Tibial artery (tissue), 4 donors: ENCODE measurements around the gene TMEM141.

ENCODE experiments used
- DNase-seq, 2 donors: peaks; one replicate each; pipeline ENCODE4 v3.0.0-alpha.2; 2019
- H3K27ac ChIP-seq, 2 donors: fragments of 200-600 bp; sonication (generic) in 1 of 2; 1 replicate in 1 of 2; 2 replicates in 1 of 2; pipeline ENCODE4 v1.5.1; 2018 to 2019; ENCODE audit warnings: mild to moderate bottlenecking in 1 of 2
- H3K27me3 ChIP-seq, 2 donors: fragments of 200-600 bp; sonication (generic) in 1 of 2; one replicate each; pipeline versions ENCODE4 v1.5.1 to v1.6.0; 2016 to 2019
- H3K36me3 ChIP-seq, 3 donors: fragments of 200-600 bp; sonication (generic) in 2 of 3; one replicate each; pipeline ENCODE4 v1.5.1; 2016 to 2019; ENCODE audit warnings: mild to moderate bottlenecking in 2 of 3
- H3K4me1 ChIP-seq, 4 donors: fragments of 200-600 bp; sonication (generic) in 2 of 4; 1 replicate in 3 of 4; 2 replicates in 1 of 4; pipeline ENCODE4 v1.5.1; 2016 to 2019
- H3K4me3 ChIP-seq, 2 donors: fragments of 200-600 bp; sonication (generic) in 1 of 2; 1 replicate in 1 of 2; 2 replicates in 1 of 2; pipeline ENCODE4 v1.5.1; 2018 to 2019; ENCODE audit warnings: mild to moderate bottlenecking in 2 of 2
- H3K9me3 ChIP-seq, 3 donors: fragments of 200-600 bp; sonication (generic) in 1 of 3; one replicate each; pipeline ENCODE4 v1.5.1; 2016 to 2019
- intact Hi-C: fragments of 100-400 bp; cut with DNase I; formaldehyde crosslinking; loops from one replicate; pipeline ENCODE4 v1.15.0; 2023; ENCODE audit warnings: low total_unique reads
- TF ChIP-seq, protein P1 (sequence below), 2 experiments: fragments of 200-600 bp in 1 of 2; fragments of 450-650 bp in 1 of 2; IDR thresholded peaks; one replicate each; pipeline ENCODE4 v1.5.1; 2017 to 2019; ENCODE audit warnings: antibody characterized with exemption in 2 of 2, mild to moderate bottlenecking in 1 of 2, moderate library complexity in 1 of 2

Gene TMEM141

DNA sequence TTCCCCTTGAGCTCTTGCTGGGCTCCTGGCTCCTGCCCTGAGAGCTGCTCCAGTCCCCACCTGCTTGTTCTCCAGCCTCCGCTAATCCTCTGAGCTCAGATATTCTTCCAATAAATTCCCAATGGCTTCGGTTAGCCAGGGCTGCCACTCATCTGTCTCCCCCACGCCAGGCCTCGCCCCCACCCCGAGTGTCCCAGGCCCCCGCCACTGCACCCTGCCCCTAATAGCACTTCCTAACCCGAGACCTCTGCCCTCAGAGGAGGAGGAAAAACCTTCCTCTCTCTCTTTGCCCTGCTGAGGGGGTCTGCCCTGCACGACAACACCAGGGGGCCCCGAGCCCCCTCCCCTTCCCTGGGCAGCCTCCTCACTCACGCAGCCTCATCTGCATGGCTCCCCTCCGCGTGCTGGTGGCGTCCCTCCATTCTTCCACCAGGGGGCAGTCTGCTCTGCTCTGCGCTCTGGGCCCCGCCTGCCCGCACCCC lies 21.4 kb upstream of the TMEM141 start:
- H3K36me3 ChIP-seq, result no peaks in the 10 kb centered on the region
- H3K9me3 ChIP-seq, result peaks cover 0 to 10% (median 0%) of the 10 kb centered on the region in 3 donors
- H3K4me1 ChIP-seq, result peaks cover 0 to 4% (median 0%) of the 10 kb centered on the region in 4 donors
- H3K4me3 ChIP-seq, result no peak overlapping the region
- intact Hi-C loops, result no loop called here
- TF ChIP-seq, protein P1, sequence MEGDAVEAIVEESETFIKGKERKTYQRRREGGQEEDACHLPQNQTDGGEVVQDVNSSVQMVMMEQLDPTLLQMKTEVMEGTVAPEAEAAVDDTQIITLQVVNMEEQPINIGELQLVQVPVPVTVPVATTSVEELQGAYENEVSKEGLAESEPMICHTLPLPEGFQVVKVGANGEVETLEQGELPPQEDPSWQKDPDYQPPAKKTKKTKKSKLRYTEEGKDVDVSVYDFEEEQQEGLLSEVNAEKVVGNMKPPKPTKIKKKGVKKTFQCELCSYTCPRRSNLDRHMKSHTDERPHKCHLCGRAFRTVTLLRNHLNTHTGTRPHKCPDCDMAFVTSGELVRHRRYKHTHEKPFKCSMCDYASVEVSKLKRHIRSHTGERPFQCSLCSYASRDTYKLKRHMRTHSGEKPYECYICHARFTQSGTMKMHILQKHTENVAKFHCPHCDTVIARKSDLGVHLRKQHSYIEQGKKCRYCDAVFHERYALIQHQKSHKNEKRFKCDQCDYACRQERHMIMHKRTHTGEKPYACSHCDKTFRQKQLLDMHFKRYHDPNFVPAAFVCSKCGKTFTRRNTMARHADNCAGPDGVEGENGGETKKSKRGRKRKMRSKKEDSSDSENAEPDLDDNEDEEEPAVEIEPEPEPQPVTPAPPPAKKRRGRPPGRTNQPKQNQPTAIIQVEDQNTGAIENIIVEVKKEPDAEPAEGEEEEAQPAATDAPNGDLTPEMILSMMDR (IDR thresholded peaks at IDR 0.05), result peak in 1 of 2 experiments; percentile 46
- DNase-seq, result peak in 1 of 2 donors; percentile 57
- no peak overlapping the region for H3K27ac ChIP-seq
- peaks cover 0 to 27% of the 10 kb centered on the region in 2 donors for H3K27me3 ChIP-seq

DNA sequence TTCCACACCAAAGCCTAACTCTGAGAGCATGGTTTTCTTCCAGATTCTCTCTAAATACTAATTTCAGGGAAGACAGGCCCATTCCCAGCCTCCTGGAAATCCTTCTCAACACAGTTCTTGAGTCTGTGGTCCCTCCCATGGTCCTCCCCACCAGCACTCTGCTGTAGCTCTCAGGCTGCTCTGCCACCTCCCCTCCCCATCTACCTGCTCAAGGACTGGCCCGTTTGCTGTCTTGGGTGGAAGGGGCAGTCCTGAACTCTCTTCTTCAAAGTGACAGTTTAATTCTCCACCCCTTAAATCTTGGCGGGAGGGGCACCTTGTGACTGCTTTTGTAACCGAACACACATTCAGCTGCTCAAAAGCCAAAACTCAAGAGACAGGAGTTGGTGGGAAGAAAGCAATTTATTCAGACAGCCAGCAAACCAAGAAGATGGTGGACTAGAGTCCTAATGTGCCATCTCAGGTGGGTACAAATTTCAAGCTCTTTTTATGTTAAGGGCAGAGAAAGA lies 19.2 kb upstream of the TMEM141 start:
- peaks cover 0 to 10% (median 0%) of the 10 kb centered on the region in 3 donors for H3K9me3 ChIP-seq
- DNase-seq, result no peak
- H3K27me3 ChIP-seq, result peaks cover 0 to 15% of the 10 kb centered on the region in 2 donors
- no peak overlapping the region for H3K27ac ChIP-seq
- TF ChIP-seq, protein P1 (IDR thresholded peaks at IDR 0.05), result no peak
- no peak overlapping the region for H3K4me3 ChIP-seq
- H3K4me1 ChIP-seq, result peaks cover 0 to 4% (median 0%) of the 10 kb centered on the region in 4 donors
- intact Hi-C loops, result no loop called here
- H3K36me3 ChIP-seq, result no peaks in the 10 kb centered on the region

DNA sequence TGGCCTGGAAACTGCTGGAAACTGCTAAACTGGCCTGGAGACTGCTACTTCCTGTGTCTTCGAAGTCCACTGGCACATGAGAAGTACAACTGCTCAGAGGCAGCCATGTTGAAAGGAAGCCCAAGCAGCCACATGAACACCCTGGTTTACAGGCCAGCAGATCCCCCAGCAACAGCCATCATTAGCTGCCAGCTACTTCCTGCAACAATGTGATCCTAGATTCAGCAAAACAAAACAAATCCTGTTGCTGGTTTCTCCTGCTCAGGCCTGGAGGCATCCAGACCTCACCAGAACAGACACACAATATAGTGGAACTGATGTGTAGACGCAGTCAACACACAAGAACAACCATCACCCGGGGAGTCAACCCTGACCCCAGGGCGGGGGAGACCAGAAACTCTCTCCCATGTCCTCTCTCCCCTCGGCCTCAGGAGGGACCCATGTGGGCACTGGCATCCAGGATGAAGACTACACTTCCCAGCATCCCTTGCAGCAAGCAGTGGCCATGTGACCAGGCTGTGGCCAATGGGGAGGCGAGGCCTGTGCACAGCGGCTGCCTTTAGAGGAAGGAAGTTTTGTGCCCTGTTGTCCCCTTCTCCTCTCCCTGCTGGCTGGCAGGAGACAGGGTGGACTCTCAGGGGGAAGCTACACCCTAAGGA lies 17.6 kb upstream of the TMEM141 start:
- TF ChIP-seq, protein P1 (IDR thresholded peaks at IDR 0.05), result no peak
- H3K4me1 ChIP-seq, result peaks cover 0 to 4% (median 0%) of the 10 kb centered on the region in 4 donors
- no peak overlapping the region for H3K4me3 ChIP-seq
- peaks cover 0 to 3% of the 10 kb centered on the region in 2 donors for H3K27me3 ChIP-seq
- DNase-seq, result no peak
- intact Hi-C loops, result no loop called here
- H3K36me3 ChIP-seq, result no peaks in the 10 kb centered on the region
- peaks cover 0 to 10% (median 0%) of the 10 kb centered on the region in 3 donors for H3K9me3 ChIP-seq
- H3K27ac ChIP-seq, result no peak overlapping the region

DNA sequence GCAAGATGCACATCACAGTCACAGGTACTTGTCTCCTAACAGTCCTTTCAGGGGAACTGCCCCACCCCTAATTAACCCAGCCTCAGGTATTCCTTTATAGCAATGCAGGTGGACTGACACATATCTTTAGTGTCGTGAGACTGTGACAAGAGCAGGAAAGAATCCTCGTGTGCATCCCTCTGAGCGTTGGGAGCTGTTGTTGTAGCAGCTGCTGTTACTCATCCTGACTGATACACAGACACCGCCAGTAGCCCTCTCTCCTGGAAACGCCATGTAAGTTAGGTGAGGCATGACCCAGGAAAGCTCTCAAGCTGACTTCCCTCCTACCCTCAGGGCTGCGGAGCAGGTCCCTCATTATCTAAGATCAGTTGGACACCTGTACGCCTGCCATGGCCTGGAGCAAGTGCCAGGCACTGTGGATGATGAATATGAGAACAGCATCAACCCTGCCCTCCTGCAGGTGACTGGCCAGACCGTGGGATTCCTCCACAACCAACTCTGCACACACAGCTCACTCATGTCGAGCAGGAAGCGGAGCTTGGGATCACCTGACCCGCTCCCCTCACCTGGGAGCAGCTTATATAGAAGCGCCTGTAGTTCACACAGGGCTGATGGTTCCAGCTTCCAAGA lies 16.6 kb upstream of the TMEM141 start:
- DNase-seq, result no peak
- TF ChIP-seq, protein P1 (IDR thresholded peaks at IDR 0.05), result no peak

DNA sequence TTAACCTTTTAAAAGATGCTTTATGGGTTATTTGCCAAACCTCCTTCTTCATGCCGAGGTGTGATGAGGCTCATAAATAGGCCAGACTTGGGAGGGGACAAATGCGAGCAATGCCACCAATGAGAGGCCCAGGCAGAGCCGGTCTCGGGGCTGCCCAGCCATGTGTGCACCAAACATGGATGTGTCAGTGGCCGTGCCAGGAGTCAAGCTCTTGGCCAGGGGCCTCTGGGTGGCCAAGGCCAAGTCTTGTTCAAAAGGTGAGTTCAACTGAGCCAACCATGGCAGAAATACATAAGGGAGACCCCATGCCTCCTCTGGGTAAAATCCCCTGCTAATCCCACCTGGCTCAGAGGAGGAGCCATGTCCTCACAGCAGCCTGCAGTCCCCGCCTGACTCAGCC lies 16.0 kb upstream of the TMEM141 start:
- TF ChIP-seq, protein P1 (IDR thresholded peaks at IDR 0.05), result no peak
- H3K27me3 ChIP-seq, result no peaks in the 10 kb centered on the region

More for the DNA sequence above, 16.6 kb upstream of the TMEM141 start:
- H3K36me3 ChIP-seq, result no peaks in the 10 kb centered on the region
- peaks cover 0 to 3% of the 10 kb centered on the region in 2 donors for H3K27me3 ChIP-seq
- H3K27ac ChIP-seq, result no peak overlapping the region
- no peak overlapping the region for H3K4me3 ChIP-seq
- intact Hi-C loops, result no loop called here
- H3K9me3 ChIP-seq, result peaks cover 0 to 10% (median 0%) of the 10 kb centered on the region in 3 donors
- H3K4me1 ChIP-seq, result peaks cover 0 to 4% (median 0%) of the 10 kb centered on the region in 4 donors

More for the DNA sequence above, 16.0 kb upstream of the TMEM141 start:
- peaks cover 0 to 10% (median 0%) of the 10 kb centered on the region in 3 donors for H3K9me3 ChIP-seq
- intact Hi-C loops, result no loop called here
- H3K27ac ChIP-seq, result no peak overlapping the region
- no peak for DNase-seq
- no peak overlapping the region for H3K4me3 ChIP-seq
- no peaks in the 10 kb centered on the region for H3K36me3 ChIP-seq
- H3K4me1 ChIP-seq, result no peaks in the 10 kb centered on the region
